Breast epithelium (tissue), 3 donors: ENCODE data around the gene CUL7.

Source experiments
- POLR2A ChIP-seq: fragments of 450-650 bp; IDR thresholded peaks from one replicate; pipeline ENCODE4 v1.6.1; 2016; ENCODE audit warnings: antibody characterized with exemption, mild to moderate bottlenecking, moderate library complexity
- POLR2AphosphoS5 ChIP-seq, 3 donors: sonication (generic); formaldehyde crosslinking; IDR thresholded peaks; one replicate each; pipeline ENCODE4 v1.6.1; 2017; ENCODE audit warnings: antibody characterized with exemption in 3 of 3
- TF ChIP-seq, protein P1 (sequence below), 3 donors: fragments of 450-650 bp; IDR thresholded peaks; one replicate each; pipeline ENCODE4 v1.5.1; 2016 to 2017; ENCODE audit warnings: antibody characterized with exemption in 3 of 3, mild to moderate bottlenecking in 3 of 3, moderate library complexity in 3 of 3

GRCh38 chr6:43037706-43038105, 15.9 kb downstream of the CUL7 start:
- TF ChIP-seq, protein P1, sequence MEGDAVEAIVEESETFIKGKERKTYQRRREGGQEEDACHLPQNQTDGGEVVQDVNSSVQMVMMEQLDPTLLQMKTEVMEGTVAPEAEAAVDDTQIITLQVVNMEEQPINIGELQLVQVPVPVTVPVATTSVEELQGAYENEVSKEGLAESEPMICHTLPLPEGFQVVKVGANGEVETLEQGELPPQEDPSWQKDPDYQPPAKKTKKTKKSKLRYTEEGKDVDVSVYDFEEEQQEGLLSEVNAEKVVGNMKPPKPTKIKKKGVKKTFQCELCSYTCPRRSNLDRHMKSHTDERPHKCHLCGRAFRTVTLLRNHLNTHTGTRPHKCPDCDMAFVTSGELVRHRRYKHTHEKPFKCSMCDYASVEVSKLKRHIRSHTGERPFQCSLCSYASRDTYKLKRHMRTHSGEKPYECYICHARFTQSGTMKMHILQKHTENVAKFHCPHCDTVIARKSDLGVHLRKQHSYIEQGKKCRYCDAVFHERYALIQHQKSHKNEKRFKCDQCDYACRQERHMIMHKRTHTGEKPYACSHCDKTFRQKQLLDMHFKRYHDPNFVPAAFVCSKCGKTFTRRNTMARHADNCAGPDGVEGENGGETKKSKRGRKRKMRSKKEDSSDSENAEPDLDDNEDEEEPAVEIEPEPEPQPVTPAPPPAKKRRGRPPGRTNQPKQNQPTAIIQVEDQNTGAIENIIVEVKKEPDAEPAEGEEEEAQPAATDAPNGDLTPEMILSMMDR (IDR thresholded peaks at IDR 0.05): no peak
- TF ChIP-seq POLR2AphosphoS5 (IDR thresholded peaks at IDR 0.05) (no peak), POLR2A (no peak)
